BLaER1 (cell line): Measurements from ENCODE around the gene ZC3H12A.
"Not testable (repeated sequence)": the region's sequence is repeated elsewhere in the genome, so short reads cannot be mapped to it uniquely, and the experiment has no call there.

Source experiments
- H3K27ac ChIP-seq: shearing (Covaris generic); formaldehyde crosslinking; 2 replicates; pipeline ENCODE4 v1.8.1; 2022
- H3K27me3 ChIP-seq: shearing (Covaris generic); formaldehyde crosslinking; 2 replicates; pipeline ENCODE4 v1.8.1; 2022
- H3K36me3 ChIP-seq: shearing (Covaris generic); formaldehyde crosslinking; 2 replicates; pipeline ENCODE4 v1.8.1; 2022
- H3K4me1 ChIP-seq: shearing (Covaris generic); formaldehyde crosslinking; 2 replicates; pipeline ENCODE4 v1.8.1; 2022
- H3K4me2 ChIP-seq: shearing (Covaris generic); formaldehyde crosslinking; 2 replicates; pipeline ENCODE4 v1.8.1; 2022
- H3K4me3 ChIP-seq: shearing (Covaris generic); formaldehyde crosslinking; 2 replicates; pipeline ENCODE4 v1.8.1; 2022
- H3K9ac ChIP-seq: shearing (Covaris generic); formaldehyde crosslinking; 2 replicates; pipeline ENCODE4 v1.8.1; 2022
- H3K9me3 ChIP-seq: shearing (Covaris generic); formaldehyde crosslinking; 2 replicates; pipeline ENCODE4 v1.8.1; 2022
- H4K20me1 ChIP-seq: shearing (Covaris generic); formaldehyde crosslinking; 2 replicates; pipeline ENCODE4 v1.8.1; 2022
- Cebpa-rat ChIP-seq: shearing (Covaris generic); IDR thresholded peaks from 2 replicates; pipeline ENCODE4 v1.8.1; 2022

ZC3H12A gene

GRCh38 chr1:37515185-37516034, 41.0 kb downstream of the ZC3H12A start:
- Histone ChIP-seq H3K4me2 (peak overlapping the region; percentile 92), H3K36me3 (peaks cover 29% of the 10 kb centered on the region), H3K27me3 (no peaks in the 10 kb centered on the region), H3K4me3 (peak overlapping the region; percentile 96), H3K9me3 (peaks cover 14% of the 10 kb centered on the region), H3K27ac (peak overlapping the region; percentile 90), H4K20me1 (peaks cover 30% of the 10 kb centered on the region), H3K4me1 (peaks cover 42% of the 10 kb centered on the region), H3K9ac (peak overlapping the region; percentile 87)
- no peak for TF ChIP-seq Cebpa-rat

DNA sequence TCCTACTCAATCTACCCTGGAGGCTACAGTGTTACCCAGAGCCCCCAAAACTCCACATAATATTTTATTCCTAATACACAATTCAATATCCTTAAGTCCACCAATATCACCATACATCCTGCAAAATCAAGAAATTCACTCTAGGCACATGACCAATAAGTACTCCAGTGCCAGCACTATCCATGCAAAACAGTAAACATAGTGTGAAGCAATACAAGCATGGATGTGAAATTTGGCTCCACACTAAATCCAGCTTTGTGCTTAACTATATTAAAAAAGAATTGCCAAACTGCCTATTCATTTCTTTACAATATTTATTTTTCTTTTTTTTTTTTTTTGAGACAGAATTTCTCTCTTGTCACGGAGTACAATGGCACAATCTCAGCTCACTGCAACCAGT, 43.2 kb downstream of the ZC3H12A start:
- peaks cover 32% of the 10 kb centered on the region for H3K9me3 ChIP-seq
- no peak overlapping the region for H3K4me2 ChIP-seq
- H4K20me1 ChIP-seq, result peaks cover 14% of the 10 kb centered on the region
- peaks cover 32% of the 10 kb centered on the region for H3K4me1 ChIP-seq
- TF ChIP-seq Cebpa-rat, result no peak
- H3K27ac ChIP-seq, result no peak overlapping the region
- H3K9ac ChIP-seq, result no peak overlapping the region
- no peaks in the 10 kb centered on the region for H3K27me3 ChIP-seq
- no peak overlapping the region for H3K4me3 ChIP-seq
- H3K36me3 ChIP-seq, result peaks cover 9% of the 10 kb centered on the region

- not testable (repeated sequence) for H4K20me1 ChIP-seq, H3K27me3 ChIP-seq, H3K4me2 ChIP-seq, H3K9ac ChIP-seq, H3K36me3 ChIP-seq, H3K27ac ChIP-seq, H3K4me3 ChIP-seq
- Histone ChIP-seq H3K9me3 (peaks cover 39% of the 10 kb centered on the region), H3K4me1 (peaks cover 26% of the 10 kb centered on the region)
These were observed 43.9 kb downstream of the ZC3H12A start for GRCh38 chr1:37518241-37518640.

- not testable (repeated sequence) for H3K36me3 ChIP-seq, H3K27me3 ChIP-seq, H4K20me1 ChIP-seq
- Histone ChIP-seq H3K9me3 (peaks cover 41% of the 10 kb centered on the region), H3K27ac (peak overlapping the region; percentile 82), H3K4me3 (peak overlapping the region; percentile 65), H3K9ac (peak overlapping the region; percentile 74), H3K4me2 (peak overlapping the region; percentile 88), H3K4me1 (peaks cover 20% of the 10 kb centered on the region)
These were observed 44.5 kb downstream of the ZC3H12A start for GRCh38 chr1:37518929-37519328.

GRCh38 chr1:37519613-37520012, 45.2 kb downstream of the ZC3H12A start:
- Histone ChIP-seq H3K4me2 (peak overlapping the region; percentile 88), H3K4me1 (peaks cover 20% of the 10 kb centered on the region), H3K9ac (peak overlapping the region; percentile 74), H3K9me3 (peaks cover 41% of the 10 kb centered on the region), H3K27ac (peak overlapping the region; percentile 82), H3K27me3 (no peaks in the 10 kb centered on the region), H3K36me3 (0 out of 2 replicates have a peak, but pooled peaks cover 8% of the 10 kb centered on the region), H4K20me1 (no peaks in the 10 kb centered on the region), H3K4me3 (peak overlapping the region; percentile 65)
- TF ChIP-seq Cebpa-rat, result no peak

- H3K27me3 ChIP-seq, H3K27ac ChIP-seq, H3K9ac ChIP-seq, H3K9me3 ChIP-seq, H3K4me2 ChIP-seq, H3K4me3 ChIP-seq, H3K4me1 ChIP-seq, H4K20me1 ChIP-seq: not testable (repeated sequence)
- peaks cover 23% of the 10 kb centered on the region for H3K36me3 ChIP-seq
These were observed 55.5 kb downstream of the ZC3H12A start for GRCh38 chr1:37529888-37530287.

- Histone ChIP-seq H4K20me1 (peaks cover 15% of the 10 kb centered on the region; the same call in 1 of the 2 replicates), H3K36me3 (peaks cover 47% of the 10 kb centered on the region)
- not testable (repeated sequence) for H3K4me1 ChIP-seq, H3K9me3 ChIP-seq, H3K27me3 ChIP-seq, H3K4me2 ChIP-seq, H3K27ac ChIP-seq, H3K9ac ChIP-seq, H3K4me3 ChIP-seq
These were observed 58.2 kb downstream of the ZC3H12A start for GRCh38 chr1:37532418-37533156.

DNA sequence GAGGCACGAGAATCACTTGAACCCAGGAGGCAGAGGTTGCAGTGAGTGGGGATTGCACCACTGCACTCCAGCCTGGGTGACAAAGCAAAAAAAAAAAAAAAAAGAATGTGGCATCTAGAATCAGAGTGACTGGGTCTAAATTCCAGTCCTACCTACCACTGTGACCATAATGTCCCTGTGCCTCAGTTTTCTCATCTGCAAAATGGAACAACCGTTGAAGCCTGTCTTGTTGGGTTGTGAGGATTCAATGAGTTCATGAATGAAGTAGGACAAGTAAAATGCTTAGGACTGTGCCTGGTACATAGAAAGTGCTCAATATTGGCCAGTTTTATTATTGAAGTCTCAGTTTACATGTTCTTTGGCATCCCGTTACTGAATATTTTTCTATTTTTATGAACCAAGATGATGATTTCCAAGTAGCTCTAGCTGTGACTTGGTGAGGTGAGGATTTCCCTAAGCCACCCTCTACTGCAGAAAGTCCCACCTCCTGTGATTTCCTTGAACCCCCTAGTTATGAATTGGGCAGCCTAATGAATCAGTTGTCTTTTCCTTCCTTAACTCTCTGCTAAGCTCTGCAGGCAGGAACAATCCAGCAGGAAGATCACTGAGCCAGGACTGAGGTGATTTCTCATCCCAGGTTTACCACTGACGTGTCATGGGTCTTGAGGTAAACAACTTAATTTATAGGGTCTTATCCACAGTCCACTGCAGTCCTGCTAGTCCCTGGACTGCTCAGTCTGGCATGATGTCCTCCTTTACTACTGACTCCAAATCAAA, 59.1 kb downstream of the ZC3H12A start:
- no peaks in the 10 kb centered on the region for H3K4me1 ChIP-seq
- no peak overlapping the region for H3K4me2 ChIP-seq
- peaks cover 56% of the 10 kb centered on the region for H3K36me3 ChIP-seq
- TF ChIP-seq Cebpa-rat, result no peak
- H3K9ac ChIP-seq, result no peak overlapping the region
- no peak overlapping the region for H3K27ac ChIP-seq
- H3K4me3 ChIP-seq, result no peak overlapping the region
- H3K27me3 ChIP-seq, result no peaks in the 10 kb centered on the region
- H4K20me1 ChIP-seq, result peaks cover 20% of the 10 kb centered on the region; the same call in 1 of the 2 replicates
- H3K9me3 ChIP-seq, result no peaks in the 10 kb centered on the region
